Measurements from ENCODE around the gene MORN1.

DNA sequence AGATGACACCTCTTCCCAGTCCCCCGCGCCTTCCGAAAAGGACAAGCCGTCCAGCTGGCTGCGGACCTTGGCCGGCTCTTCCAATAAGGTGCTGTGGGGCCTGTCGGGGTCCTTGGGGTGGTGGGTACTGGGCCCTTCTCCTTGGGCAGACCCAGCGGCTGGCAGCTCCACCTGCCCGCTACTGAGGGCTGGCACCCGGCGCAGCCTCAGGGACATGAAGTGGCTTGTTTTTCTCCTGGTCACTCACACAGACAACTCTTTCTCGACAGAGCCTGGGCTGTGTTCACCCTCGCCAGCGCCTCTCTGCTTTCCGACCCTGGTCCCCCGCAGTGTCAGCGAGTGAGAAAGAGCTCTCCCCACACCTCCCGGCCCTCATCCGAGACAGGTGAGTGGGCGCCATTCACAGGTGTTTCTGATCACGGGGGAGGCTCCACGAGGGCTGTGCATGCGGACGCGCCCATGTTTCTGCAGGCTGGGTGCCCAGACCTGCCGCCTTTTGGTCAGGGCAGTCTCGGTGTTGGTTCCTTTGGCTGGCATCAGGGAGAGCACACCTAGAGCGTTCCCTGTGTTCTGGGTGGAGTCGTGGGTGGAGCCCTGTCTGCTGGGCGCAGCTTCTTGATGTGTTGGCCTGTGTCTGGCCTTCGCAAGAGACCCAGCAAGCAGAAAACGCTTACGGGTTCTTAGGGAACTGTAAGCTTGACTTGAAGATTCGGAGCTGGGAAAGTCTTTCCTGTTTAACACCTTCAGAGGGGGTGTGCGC lies 88.2 kb downstream of the MORN1 start:
- TF ChIP-seq CTCF (IDR thresholded peaks at IDR 0.05; ENCODE audit: low read length) (no peak), EZH2 (optimal IDR thresholded peaks at IDR 0.05; ENCODE audit: low read depth, low read length) (no peak), EZH2phosphoT487 (IDR thresholded peaks at IDR 0.05; ENCODE audit: low read length) (no peak)

Measured in MM.1S (cell line).